AG04449 (cell line): ENCODE results near the gene FLRT1.
"Not testable (repeated sequence)": the region's sequence is repeated elsewhere in the genome, so short reads cannot be mapped to it uniquely, and the experiment has no call there.

Experiments
- CTCF ChIA-PET: fragments of 350-600 bp; formaldehyde crosslinking; extraction: SDS; loops from one replicate; lab custom pipeline; 2021; ENCODE audit warnings: antibody characterized with exemption; lab: Yijun Ruan, JAX
- POLR2A ChIA-PET: fragments of 400-600, 350-600 bp; formaldehyde crosslinking; extraction: SDS; loops from one replicate; lab custom pipeline; 2020; ENCODE audit warnings: antibody characterized with exemption, inconsistent platforms; lab: Yijun Ruan, JAX
- DNase-seq: peaks from one replicate; pipeline ENCODE4 v3.0.0-alpha.2; 2010; ENCODE audit warnings: low read depth, low spot score
- H3K4me3 ChIP-seq: 2 replicates; pipeline ENCODE4 v1.5.1; 2011; ENCODE audit warnings: low read depth, mild to moderate bottlenecking, control low read depth, low read length
- TF ChIP-seq, protein P1 (sequence below): IDR thresholded peaks from one replicate; pipeline ENCODE4 v1.5.1; 2011; ENCODE audit warnings: mild to moderate bottlenecking, moderate library complexity, low read length, control low read depth, inconsistent platforms; ENCODE audit not compliant: insufficient read depth; ENCODE audit errors: missing control alignments

Gene FLRT1

DNA sequence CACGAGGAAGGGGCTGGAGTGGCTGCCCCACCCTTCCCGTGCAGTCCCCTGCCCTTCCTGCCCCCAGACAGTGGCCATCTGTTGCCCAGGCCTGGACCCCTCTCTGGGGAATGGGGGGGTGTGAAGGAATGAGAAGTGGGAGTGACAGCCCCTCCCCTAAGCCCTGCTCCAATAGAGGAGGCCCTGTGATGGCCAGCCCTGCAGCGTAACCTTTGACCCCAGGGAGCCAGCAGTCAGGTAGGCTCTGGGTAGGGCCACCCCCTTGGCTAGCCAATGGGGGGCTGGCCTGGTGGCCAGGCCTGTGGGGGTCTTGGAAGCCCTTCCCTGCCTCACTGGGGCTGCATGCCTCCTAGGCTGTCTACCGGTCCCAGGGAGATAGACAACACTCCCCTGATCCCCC lies 6.6 kb downstream of the FLRT1 start:
- POLR2A ChIA-PET: no interaction called here
- no peak overlapping the region for H3K4me3 ChIP-seq
- TF ChIP-seq, protein P1, sequence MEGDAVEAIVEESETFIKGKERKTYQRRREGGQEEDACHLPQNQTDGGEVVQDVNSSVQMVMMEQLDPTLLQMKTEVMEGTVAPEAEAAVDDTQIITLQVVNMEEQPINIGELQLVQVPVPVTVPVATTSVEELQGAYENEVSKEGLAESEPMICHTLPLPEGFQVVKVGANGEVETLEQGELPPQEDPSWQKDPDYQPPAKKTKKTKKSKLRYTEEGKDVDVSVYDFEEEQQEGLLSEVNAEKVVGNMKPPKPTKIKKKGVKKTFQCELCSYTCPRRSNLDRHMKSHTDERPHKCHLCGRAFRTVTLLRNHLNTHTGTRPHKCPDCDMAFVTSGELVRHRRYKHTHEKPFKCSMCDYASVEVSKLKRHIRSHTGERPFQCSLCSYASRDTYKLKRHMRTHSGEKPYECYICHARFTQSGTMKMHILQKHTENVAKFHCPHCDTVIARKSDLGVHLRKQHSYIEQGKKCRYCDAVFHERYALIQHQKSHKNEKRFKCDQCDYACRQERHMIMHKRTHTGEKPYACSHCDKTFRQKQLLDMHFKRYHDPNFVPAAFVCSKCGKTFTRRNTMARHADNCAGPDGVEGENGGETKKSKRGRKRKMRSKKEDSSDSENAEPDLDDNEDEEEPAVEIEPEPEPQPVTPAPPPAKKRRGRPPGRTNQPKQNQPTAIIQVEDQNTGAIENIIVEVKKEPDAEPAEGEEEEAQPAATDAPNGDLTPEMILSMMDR: no peak
- no peak for DNase-seq
- CTCF ChIA-PET: interaction anchor here (0.8 to 1.5 kb wide), 2 partner anchors 16 to 100 kb away, joined by 3 to 4 read pairs; no protein-coding TSS in a partner anchor

DNA sequence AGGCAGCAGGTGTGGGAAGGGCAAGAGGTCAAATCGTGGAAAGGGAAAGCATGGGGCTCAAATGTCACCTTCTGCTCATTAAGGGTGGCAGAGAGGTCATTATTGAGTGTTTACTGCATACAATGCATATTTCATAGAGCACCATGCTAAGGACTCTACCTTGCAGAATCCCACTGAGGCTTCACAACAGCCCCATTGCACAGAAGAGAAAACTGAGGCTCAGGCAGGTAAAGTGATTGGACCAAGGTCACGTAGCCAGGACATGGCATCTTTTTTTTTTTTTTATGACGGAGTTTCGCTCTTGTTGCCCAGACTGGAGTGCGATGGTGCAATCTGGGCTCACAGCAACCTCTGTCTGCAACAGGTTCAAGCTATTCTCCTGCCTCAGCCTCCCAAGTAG lies 7.8 kb downstream of the FLRT1 start:
- no peak for DNase-seq
- POLR2A ChIA-PET: no interaction called here
- CTCF ChIA-PET: interaction anchor here (0.8 to 1.3 kb wide), 2 partner anchors 8 to 107 kb away, joined by 3 to 5 read pairs; no protein-coding TSS in a partner anchor
- H3K4me3 ChIP-seq: no peak overlapping the region
- TF ChIP-seq, protein P1: no peak

DNA sequence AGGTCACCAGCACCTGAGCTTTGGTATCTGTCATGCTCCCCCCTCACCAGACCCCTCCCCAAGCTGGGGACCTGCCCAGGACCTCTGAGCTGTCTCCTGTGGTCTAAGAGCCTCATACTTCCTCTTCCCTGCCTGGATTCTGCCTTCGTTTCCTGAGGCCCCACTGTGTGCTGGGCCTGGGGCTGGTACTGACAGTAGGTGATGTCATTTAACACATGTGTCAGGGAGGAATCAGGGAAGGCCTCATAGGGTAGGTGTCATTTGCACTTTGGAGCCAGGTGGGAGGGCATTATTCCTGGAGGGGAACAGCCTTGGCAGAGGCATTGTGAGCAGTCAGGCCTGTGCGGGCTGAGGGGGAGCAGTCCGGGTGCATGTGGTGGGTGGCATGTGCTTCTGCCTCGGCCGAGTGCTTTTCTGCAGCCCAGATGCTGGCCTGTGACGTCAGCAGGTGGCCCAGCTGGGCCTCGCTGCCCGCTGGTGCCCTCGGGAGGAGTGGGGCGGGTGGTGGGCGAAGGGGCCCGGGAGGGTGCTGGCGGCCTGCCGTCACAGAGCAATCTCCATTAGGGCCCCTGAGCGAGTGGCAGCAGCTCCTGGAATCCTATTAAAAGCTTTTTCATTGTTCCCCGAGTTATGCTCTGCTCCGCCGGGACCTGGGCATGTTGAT lies 9.1 kb downstream of the FLRT1 start:
- POLR2A ChIA-PET: interaction anchor here (0.6 kb wide), 1 partner anchor 30 kb away, joined by 3 read pairs; no protein-coding TSS in a partner anchor

GRCh38 chr11:64045700-64046099 lies 10.0 kb downstream of the FLRT1 start:
- POLR2A ChIA-PET: no interaction called here
- TF ChIP-seq, protein P1: no peak
- CTCF ChIA-PET: no interaction called here

More for the DNA sequence above, 9.1 kb downstream of the FLRT1 start:
- no peak overlapping the region for H3K4me3 ChIP-seq
- TF ChIP-seq, protein P1: no peak
- CTCF ChIA-PET: no interaction called here
- DNase-seq: no peak

GRCh38 chr11:64047373-64047772 lies 11.6 kb downstream of the FLRT1 start:
- CTCF ChIA-PET: interaction anchor here (1.3 kb wide), 1 partner anchor 103 kb away, joined by 6 read pairs; no protein-coding TSS in a partner anchor
- DNase-seq, POLR2A ChIA-PET, H3K4me3 ChIP-seq: not testable (repeated sequence)

More at GRCh38 chr11:64045700-64046099, 10.0 kb downstream of the FLRT1 start:
- no peak overlapping the region for H3K4me3 ChIP-seq
- no peak for DNase-seq

DNA sequence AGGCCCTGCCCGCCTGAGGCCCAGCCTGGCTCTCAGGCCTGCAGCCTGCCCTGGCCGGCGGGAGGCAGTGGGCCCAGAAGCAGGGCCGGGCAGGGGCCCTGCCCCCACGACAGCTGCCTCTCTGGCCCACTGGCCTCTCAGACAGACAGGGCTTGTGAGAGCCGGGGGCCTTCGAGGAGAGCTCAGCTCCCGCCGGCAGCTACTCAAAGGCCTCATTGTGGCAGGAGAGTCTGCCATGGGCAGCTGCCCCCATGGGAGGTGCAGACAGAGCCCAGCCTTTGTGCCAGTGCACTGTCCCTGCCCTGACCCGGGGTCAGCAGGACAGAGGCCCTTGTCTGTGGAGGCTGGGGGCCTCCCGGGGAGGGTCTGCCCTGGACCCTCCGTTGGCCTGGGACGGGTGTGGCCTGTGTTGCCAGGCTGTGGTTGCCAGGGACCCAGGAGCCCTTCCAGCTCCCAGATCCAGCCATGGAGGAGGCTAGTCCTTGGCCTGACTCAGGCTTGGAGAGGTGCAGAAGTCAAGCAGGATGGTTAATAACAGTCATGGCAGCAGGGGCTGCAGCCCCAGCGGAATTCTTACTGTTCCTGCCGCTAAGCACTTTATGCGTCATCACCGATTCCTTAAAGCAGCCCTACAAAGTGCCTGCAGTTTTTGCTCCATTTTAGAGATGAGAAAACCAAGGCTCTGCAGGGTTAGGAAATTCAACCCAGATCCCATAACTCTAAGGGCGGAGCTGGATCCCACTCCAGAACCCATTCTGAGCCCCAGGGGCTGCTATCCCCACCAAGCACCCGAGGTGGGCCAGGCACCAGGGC lies 12.5 kb downstream of the FLRT1 start:
- no peak for DNase-seq
- ChIA-PET POLR2A (no interaction called here), CTCF (interaction anchor here (1.3 kb wide), 1 partner anchor 102 kb away, joined by 6 read pairs; no protein-coding TSS in a partner anchor)
- no peak overlapping the region for H3K4me3 ChIP-seq
- TF ChIP-seq, protein P1: no peak
